Left forelimb (tissue), 1 donor: ENCODE results near the gene APOBEC3B.
"Not testable (repeated sequence)": the region's sequence is repeated elsewhere in the genome, so short reads cannot be mapped to it uniquely, and the experiment has no call there.

Experiments used
- DNase-seq: peaks from one replicate; pipeline ENCODE4 v3.0.0-alpha.2; 2018; ENCODE audit warnings: low spot score

The APOBEC3B gene

GRCh38 chr22:38951734-38952133 is 30.4 kb upstream of the APOBEC3B start:
- DNase-seq = no peak

DNA sequence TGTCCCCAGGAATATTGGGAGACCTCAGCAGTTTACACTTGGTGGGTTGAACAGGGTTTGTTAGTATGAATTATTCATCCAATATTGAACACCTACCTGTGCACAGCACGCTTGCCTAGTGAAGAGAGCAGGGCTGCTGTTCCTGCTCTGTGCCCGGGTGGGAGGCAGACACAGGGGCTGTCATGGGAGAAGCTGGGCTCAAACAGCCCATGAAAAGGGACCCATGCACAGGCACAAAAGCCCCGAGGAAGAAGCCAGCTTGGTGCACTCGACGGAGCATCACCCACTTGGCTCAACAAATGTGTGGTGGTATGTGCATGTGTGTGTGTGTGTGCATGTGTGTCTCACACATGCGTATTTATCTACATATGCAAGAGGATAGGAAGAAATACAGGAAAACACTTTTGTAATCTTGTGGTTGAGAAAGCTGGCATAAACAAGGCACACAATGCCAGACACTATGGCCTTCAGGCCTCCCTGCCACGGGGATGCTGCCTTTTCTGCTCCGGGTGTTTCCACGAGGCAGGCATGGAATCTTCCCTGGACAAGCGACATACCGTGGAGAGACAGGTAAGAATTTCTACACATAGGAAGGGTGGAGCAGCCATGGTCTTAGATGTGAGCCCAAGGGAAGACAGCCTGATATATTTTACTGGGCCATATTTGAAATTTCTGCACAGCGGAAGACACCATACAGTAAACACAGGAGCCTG is 29.7 kb upstream of the APOBEC3B start:
- no peak for DNase-seq

- peak; percentile 47 for DNase-seq
Observed at GRCh38 chr22:38953091-38953490, 29.1 kb upstream of the APOBEC3B start.

DNA sequence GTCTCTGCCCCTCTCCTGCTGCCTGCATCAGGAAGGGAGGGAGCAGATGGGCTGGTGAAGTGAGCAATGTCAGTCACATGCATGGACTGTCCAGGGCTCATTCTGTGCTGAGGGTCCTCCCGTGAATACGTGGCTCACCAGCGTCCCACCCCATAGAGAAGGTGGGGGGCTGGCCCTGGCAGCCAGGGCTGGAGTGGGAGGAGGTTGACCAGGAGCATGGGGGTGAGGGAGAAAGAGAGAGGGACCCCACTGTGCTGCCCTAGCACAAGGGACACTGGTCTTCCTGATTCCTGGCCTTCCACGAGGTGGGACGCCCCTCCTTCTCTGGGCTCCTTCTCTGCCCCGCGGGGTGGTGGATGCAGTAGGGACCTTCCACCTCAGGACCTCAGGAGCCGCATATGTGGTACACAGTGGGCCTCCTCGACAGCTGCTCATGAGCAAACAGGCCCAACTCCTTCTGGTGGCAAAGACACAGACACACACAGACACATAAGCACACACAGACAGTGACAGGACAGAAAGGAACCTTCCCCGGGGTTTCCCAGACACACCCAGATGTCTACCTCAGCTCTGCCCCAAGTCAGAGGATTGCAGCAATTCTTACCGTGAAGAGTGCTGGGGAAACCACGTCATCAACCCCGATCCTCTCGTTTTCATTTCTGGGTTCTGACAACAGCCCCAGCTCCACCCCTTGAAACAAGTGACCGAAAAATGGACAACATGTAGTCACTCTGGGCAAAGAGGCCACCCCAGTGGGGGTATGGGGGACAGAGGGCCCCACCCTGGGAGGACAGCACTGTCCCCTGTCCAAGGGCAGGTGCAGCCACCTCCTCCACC is 28.4 kb upstream of the APOBEC3B start:
- peak; percentile 42 for DNase-seq

- DNase-seq = no peak
Observed at GRCh38 chr22:38954414-38955043, 27.6 kb upstream of the APOBEC3B start.

GRCh38 chr22:38955250-38955905 is 26.8 kb upstream of the APOBEC3B start:
- DNase-seq = peak; percentile 55

DNA sequence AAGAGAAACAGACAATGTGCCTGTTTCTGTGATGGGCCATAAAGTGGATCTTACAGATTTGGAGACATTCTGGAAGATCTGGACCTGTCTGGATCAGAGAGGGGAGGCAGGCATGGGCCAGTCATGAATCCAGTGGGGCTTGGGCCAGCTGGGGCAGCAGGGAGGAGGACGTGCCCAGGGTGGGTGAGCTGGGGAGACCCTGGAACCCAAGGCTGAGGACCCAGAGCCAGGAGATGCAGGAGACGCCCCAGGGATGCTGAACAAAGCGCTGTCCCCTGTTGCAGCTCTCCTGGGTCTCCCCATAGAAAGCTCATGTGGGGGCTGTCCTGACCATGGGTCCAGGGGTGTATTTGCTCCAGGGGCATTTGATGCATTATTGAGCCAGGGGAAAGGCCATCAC is 26.2 kb upstream of the APOBEC3B start:
- DNase-seq = no peak

- no peak for DNase-seq
Observed at GRCh38 chr22:38956551-38956950, 25.6 kb upstream of the APOBEC3B start.

DNA sequence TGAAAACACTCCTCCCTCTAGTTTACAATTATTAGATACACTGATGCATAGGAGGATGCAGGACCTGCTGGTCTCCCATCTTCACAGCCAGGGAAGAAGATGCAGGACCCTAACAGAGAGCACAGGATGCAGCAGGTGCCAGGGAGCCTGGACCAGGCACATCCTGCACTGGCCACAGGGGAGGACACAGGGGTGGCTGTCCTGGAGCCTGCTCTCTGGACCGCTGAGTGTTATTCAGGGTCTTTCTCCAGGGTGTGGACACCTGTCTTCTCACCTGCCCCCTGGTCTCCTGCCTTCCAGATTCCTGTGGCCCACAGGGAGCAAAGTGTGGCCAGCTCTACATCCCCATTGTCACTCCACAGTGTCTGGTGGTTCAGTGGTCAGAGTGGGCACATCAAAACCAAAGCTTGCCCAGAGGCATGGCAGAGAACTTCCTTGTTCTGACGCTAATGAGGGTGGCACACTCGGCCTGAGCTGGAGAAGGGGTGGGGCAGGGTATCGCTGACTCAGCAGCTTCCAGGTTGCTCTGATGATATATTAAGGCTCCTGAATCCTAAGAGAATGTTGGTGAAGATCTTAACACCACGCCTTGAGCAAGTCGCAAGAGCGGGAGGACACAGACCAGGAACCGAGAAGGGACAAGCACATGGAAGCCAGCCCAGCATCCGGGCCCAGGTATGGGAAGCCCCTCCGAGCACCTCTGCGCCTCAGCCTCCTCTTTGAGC is 24.9 kb upstream of the APOBEC3B start, which contains the start of gene APOBEC3A:
APOBEC3A (plus strand) TSS at position 564 of the 725 bp plus-strand sequence; CDS start at position 647, 83 bp downstream.
- DNase-seq = no peak

- DNase-seq = no peak
Observed at GRCh38 chr22:38957808-38958650, 24.1 kb upstream of the APOBEC3B start.

DNA sequence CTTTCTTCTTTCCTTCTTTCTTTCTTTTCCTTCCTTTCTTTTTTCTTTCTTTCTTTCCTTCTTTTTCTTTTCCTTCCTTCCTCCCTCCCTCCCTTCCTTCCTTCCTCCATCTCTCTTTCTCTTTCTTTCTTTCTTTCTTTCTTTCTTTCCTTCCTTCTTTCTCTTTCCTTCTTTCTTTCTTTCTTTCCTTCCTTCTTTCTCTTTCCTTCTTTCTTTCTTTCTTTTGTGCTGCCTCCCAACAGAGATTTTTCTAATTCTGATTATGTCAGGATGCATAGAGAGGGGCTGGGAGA is 23.6 kb upstream of the APOBEC3B start:
- not testable (repeated sequence) for DNase-seq

GRCh38 chr22:38959590-38959989 is 22.6 kb upstream of the APOBEC3B start:
- no peak for DNase-seq

DNA sequence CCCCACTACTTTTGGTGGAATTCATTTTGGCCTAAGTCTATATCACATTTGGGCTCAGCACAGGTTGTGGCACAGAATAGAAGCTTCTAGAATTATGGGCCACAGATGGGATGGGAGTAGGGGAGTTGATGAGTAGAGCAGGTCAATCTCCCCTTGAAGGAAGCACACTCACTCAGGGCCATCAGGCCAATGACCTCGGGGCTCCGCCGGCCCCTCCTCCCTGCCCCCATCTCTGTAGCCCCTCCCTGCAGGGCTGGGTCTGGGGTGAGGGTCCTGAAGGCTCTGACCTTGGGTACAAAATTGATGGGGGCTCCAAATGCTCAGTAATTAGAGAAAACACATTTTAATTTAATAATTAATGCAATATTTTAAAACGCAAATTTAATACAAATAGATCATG is 21.5 kb upstream of the APOBEC3B start:
- DNase-seq = not testable (repeated sequence)

DNA sequence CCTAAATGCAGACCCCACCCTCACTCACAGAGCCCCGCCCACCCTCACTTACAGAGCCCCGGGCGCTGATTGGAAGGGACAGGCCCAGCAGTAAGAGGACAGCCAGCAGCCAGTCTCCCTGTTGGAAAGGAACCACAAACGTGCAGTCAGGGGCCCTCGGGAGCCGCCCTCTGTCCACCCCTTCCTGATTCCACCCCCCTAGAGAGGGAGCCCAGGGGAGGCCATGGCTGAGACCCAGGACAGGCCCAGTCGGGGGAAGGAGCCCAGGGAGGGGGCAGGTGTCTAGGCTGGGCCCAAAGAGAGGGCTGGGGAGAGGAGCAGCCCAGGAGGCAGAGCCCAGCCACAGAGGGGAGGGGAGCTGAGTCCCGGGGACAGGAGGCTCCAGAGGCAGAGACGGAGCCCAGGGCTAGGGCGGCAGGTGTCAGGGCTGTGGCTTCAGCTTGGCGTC is 18.8 kb upstream of the APOBEC3B start:
- DNase-seq = not testable (repeated sequence)

DNA sequence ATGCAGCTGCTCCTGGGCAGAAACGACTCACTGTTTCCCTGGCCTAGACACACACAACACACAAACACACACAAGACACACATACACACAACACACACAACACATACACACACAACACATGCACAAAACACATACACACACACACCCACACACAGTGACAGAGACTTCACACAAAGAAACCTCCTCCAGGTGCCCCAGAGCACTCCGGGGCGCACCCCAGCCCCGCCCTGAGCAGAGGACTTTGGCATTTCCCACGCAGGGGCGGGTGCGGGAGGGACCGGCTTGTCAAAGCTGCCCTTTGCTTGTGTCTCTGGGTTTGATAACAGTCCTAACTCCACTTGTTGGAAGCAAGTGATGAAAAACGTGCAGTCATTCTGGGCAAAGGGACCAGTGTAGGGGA is 18.3 kb upstream of the APOBEC3B start:
- DNase-seq = no peak

GRCh38 chr22:38964306-38964705 is 17.8 kb upstream of the APOBEC3B start:
- no peak for DNase-seq

GRCh38 chr22:38964989-38965388 is 17.2 kb upstream of the APOBEC3B start:
- DNase-seq = no peak

- DNase-seq = no peak
Observed at GRCh38 chr22:38965614-38966379, 16.4 kb upstream of the APOBEC3B start.

DNA sequence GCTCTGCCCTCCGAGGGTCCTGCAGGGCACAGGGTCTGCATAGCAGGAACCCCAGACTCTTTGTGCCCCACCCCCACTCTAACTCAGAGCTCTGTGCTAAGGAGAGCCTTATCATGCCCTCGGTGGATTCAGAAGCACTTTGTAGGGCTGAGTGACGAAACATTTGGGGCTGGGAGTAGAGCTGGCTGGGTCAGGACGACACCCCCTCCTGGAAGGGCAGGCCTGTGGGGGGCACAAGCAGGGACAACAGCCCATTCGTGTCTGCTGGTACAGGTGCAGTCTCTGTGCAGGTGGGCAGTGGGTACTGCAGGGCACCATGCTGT is 15.8 kb upstream of the APOBEC3B start:
- DNase-seq = no peak

DNA sequence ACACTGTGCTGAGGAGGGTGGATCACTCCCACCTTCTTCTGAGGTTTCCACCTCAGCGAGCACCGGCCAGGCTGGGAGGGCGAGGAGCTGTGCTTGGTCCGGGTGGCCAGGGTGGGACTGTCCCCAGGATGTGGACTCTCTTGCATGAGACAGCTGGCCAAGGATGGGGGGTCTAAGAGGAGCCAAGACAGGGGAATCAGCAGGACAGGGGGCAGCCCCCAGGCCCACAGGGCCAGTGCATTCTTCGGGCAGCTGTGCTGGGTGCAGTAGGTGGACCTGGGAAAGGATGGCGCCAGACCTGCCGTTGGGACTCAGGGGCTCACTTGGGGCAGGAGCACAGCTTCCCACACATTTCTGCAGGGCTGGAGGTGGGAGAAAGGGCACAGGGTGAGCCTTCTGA is 15.2 kb upstream of the APOBEC3B start:
- DNase-seq = no peak
